GM19043 (cell line): ENCODE measurements around the gene LEPROT.
"Not testable (repeated sequence)": the region's sequence is repeated elsewhere in the genome, so short reads cannot be mapped to it uniquely, and the experiment has no call there.

Experiments used
- ATAC-seq: cut with Tn5 transposase; IDR thresholded peaks from one replicate; pipeline ENCODE4 v1.9.1; 2021; ENCODE audit warnings: low read depth; ENCODE audit not compliant: unreplicated experiment

Gene LEPROT

GRCh38 chr1:65434760-65435159, 14.3 kb downstream of the LEPROT start:
- ATAC-seq, result no peak

GRCh38 chr1:65435987-65436386, 15.5 kb downstream of the LEPROT start:
- no peak for ATAC-seq

- ATAC-seq, result no peak
Observed at GRCh38 chr1:65437616-65438015, 17.1 kb downstream of the LEPROT start.

GRCh38 chr1:65440322-65440900, 19.9 kb downstream of the LEPROT start:
- ATAC-seq, result no peak

GRCh38 chr1:65440915-65441314, 20.4 kb downstream of the LEPROT start:
- ATAC-seq, result no peak

GRCh38 chr1:65441464-65441863, 21.0 kb downstream of the LEPROT start:
- ATAC-seq, result no peak

GRCh38 chr1:65442442-65442841, 22.0 kb downstream of the LEPROT start:
- no peak for ATAC-seq

GRCh38 chr1:65443647-65444046, 23.2 kb downstream of the LEPROT start:
- ATAC-seq, result no peak

GRCh38 chr1:65444128-65444640, 23.7 kb downstream of the LEPROT start:
- no peak for ATAC-seq

GRCh38 chr1:65445837-65446236, 25.4 kb downstream of the LEPROT start:
- no peak for ATAC-seq

GRCh38 chr1:65449214-65449823, 28.9 kb downstream of the LEPROT start:
- ATAC-seq, result no peak

- not testable (repeated sequence) for ATAC-seq
Observed at GRCh38 chr1:65455678-65456077, 35.2 kb downstream of the LEPROT start.

GRCh38 chr1:65456481-65456880, 36.0 kb downstream of the LEPROT start:
- no peak for ATAC-seq

GRCh38 chr1:65457868-65458267, 37.4 kb downstream of the LEPROT start:
- no peak for ATAC-seq

GRCh38 chr1:65458730-65459396, 38.4 kb downstream of the LEPROT start:
- no peak for ATAC-seq

- peak; percentile 64 for ATAC-seq
Observed at GRCh38 chr1:65459397-65459768, 38.9 kb downstream of the LEPROT start.

GRCh38 chr1:65465837-65466236, 45.4 kb downstream of the LEPROT start:
- ATAC-seq, result not testable (repeated sequence)

GRCh38 chr1:65467536-65467935, 47.1 kb downstream of the LEPROT start:
- no peak for ATAC-seq

GRCh38 chr1:65469126-65469888, 48.8 kb downstream of the LEPROT start:
- no peak for ATAC-seq

- no peak for ATAC-seq
Observed at GRCh38 chr1:65469889-65470340, 49.4 kb downstream of the LEPROT start.

- no peak for ATAC-seq
Observed at GRCh38 chr1:65470766-65471165, 50.3 kb downstream of the LEPROT start.
